NB4 (cell line): ENCODE measurements around the gene WNT5A.

Experiments
- MYC ChIP-seq: IDR thresholded peaks from 2 replicates; pipeline ENCODE4 v1.6.1; 2011; ENCODE audit warnings: low read depth, low read length
- POLR2A ChIP-seq: IDR thresholded peaks from 2 replicates; pipeline ENCODE4 v1.6.1; 2011; ENCODE audit warnings: mild to moderate bottlenecking; ENCODE audit not compliant: insufficient read length; ENCODE audit errors: extremely low read depth
- TF ChIP-seq, protein P1 (sequence below): IDR thresholded peaks from one replicate; pipeline ENCODE4 v1.5.1; 2012; ENCODE audit warnings: low read depth, low read length
- TF ChIP-seq, protein P2 (sequence below): IDR thresholded peaks from 2 replicates; pipeline ENCODE4 v1.6.1; 2011; ENCODE audit warnings: low read depth, low read length

DNA sequence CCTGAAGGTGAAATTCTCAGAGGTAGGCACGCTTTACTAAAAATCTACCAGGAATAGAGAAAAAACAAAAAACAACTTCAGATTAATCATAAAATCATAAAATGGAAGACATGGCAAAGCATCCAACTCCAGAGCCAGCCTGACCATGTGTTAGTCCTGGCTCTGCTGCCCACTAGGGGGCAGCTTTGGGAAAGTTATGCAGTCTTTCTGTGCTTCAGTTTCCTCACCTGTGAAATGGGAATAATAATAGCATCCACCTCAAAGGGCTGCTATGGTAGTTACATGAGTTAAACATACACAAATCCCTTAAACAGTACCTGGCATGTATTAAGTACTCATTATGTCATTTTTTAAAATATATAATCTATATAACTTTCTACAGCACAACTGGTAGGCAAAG, 52.3 kb downstream of the WNT5A start:
- TF ChIP-seq POLR2A = no peak
- TF ChIP-seq, protein P1, sequence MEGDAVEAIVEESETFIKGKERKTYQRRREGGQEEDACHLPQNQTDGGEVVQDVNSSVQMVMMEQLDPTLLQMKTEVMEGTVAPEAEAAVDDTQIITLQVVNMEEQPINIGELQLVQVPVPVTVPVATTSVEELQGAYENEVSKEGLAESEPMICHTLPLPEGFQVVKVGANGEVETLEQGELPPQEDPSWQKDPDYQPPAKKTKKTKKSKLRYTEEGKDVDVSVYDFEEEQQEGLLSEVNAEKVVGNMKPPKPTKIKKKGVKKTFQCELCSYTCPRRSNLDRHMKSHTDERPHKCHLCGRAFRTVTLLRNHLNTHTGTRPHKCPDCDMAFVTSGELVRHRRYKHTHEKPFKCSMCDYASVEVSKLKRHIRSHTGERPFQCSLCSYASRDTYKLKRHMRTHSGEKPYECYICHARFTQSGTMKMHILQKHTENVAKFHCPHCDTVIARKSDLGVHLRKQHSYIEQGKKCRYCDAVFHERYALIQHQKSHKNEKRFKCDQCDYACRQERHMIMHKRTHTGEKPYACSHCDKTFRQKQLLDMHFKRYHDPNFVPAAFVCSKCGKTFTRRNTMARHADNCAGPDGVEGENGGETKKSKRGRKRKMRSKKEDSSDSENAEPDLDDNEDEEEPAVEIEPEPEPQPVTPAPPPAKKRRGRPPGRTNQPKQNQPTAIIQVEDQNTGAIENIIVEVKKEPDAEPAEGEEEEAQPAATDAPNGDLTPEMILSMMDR = peak; percentile 64
- TF ChIP-seq, protein P2, sequence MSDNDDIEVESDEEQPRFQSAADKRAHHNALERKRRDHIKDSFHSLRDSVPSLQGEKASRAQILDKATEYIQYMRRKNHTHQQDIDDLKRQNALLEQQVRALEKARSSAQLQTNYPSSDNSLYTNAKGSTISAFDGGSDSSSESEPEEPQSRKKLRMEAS = no peak
- no peak for TF ChIP-seq MYC
